ENCODE results near the gene MYBPC3. TPM values are rescaled to one million over a fixed set of nuclear protein-coding genes. Genes with fewer than 3 reads are reported as not detected.

The MYBPC3 gene
- polyA plus RNA-seq, 1 experiment, result not detected

DNA sequence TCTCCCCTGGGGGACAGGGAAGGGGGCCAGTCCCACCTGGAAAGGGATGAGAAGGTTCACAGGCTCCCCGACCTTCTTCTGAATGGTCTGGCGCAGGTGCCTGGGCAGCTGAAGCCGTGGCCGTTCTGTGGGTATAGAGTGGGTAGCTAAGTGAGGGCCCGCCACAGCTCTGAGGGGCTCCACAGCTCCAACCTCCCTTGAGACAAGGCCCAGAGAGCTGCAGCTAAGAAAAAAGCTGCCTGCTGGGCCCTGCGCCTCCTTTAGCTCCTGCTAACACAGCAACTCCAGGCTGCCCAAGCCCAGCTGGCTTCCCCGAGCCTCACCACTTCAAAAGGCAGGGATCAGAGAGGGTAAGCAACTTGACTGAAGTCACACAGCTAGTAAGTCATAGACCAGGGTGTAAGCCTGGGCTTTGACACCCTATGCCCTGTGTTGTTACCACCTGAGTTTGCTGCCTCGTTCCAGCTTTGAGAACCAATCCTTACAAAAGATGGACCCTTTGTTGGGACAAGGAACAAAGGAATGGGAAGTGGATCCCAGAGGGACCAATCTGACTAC, 18.5 kb downstream of the MYBPC3 start:
- DNase-seq (ENCODE audit: low read depth), result no peak
- Histone ChIP-seq H3K36me3 (ENCODE audit: control insufficient read depth, insufficient read depth, low read length) (peaks cover 2% of the 10 kb centered on the region; the same call in 1 of the 2 replicates), H3K4me3 (ENCODE audit: low read depth, low read length) (no peak overlapping the region), H3K27me3 (ENCODE audit: control insufficient read depth, insufficient read depth, low read length) (no peaks in the 10 kb centered on the region)
- no peak for TF ChIP-seq CTCF (IDR thresholded peaks at IDR 0.05; ENCODE audit: insufficient read depth, low read depth, low read length)
- ChIA-PET CTCF (interaction anchor here (1.3 kb wide), 1 partner anchor 21 kb away, joined by 3 read pairs; no protein-coding TSS in a partner anchor), POLR2A (no interaction called here)

- ChIA-PET POLR2A (no interaction called here), CTCF (interaction anchor here (1.3 kb wide), 1 partner anchor 21 kb away, joined by 3 read pairs; no protein-coding TSS in a partner anchor)
- TF ChIP-seq CTCF (IDR thresholded peaks at IDR 0.05; ENCODE audit: insufficient read depth, low read depth, low read length), result no peak
- no peak overlapping the region for H3K4me3 ChIP-seq (ENCODE audit: low read depth, low read length)
- H3K27me3 ChIP-seq (ENCODE audit: control insufficient read depth, insufficient read depth, low read length), result no peaks in the 10 kb centered on the region
- peaks cover 6% of the 10 kb centered on the region for H3K36me3 ChIP-seq (ENCODE audit: control insufficient read depth, insufficient read depth, low read length)
- DNase-seq (ENCODE audit: low read depth), result no peak
Measured at GRCh38 chr11:47333526-47333845, 19.0 kb downstream of the MYBPC3 start.

- POLR2A ChIA-PET, result no interaction called here
- DNase-seq (ENCODE audit: low read depth), result no peak
- no peak overlapping the region for H3K4me3 ChIP-seq (ENCODE audit: low read depth, low read length)
- TF ChIP-seq CTCF (IDR thresholded peaks at IDR 0.05; ENCODE audit: insufficient read depth, low read depth, low read length), result no peak
- no peaks in the 10 kb centered on the region for H3K27me3 ChIP-seq (ENCODE audit: control insufficient read depth, insufficient read depth, low read length)
- CTCF ChIA-PET, result no interaction called here
- peaks cover 8% of the 10 kb centered on the region for H3K36me3 ChIP-seq (ENCODE audit: control insufficient read depth, insufficient read depth, low read length)
Measured at GRCh38 chr11:47332791-47333525, 19.5 kb downstream of the MYBPC3 start.

- Histone ChIP-seq H3K36me3 (ENCODE audit: control insufficient read depth, insufficient read depth, low read length) (peaks cover 8% of the 10 kb centered on the region), H3K27me3 (ENCODE audit: control insufficient read depth, insufficient read depth, low read length) (no peaks in the 10 kb centered on the region), H3K4me3 (ENCODE audit: low read depth, low read length) (no peak overlapping the region)
- ChIA-PET POLR2A (no interaction called here), CTCF (no interaction called here)
- TF ChIP-seq CTCF (IDR thresholded peaks at IDR 0.05; ENCODE audit: insufficient read depth, low read depth, low read length), result no peak
- no peak for DNase-seq (ENCODE audit: low read depth)
Measured at GRCh38 chr11:47332303-47332711, 20.2 kb downstream of the MYBPC3 start.

DNA sequence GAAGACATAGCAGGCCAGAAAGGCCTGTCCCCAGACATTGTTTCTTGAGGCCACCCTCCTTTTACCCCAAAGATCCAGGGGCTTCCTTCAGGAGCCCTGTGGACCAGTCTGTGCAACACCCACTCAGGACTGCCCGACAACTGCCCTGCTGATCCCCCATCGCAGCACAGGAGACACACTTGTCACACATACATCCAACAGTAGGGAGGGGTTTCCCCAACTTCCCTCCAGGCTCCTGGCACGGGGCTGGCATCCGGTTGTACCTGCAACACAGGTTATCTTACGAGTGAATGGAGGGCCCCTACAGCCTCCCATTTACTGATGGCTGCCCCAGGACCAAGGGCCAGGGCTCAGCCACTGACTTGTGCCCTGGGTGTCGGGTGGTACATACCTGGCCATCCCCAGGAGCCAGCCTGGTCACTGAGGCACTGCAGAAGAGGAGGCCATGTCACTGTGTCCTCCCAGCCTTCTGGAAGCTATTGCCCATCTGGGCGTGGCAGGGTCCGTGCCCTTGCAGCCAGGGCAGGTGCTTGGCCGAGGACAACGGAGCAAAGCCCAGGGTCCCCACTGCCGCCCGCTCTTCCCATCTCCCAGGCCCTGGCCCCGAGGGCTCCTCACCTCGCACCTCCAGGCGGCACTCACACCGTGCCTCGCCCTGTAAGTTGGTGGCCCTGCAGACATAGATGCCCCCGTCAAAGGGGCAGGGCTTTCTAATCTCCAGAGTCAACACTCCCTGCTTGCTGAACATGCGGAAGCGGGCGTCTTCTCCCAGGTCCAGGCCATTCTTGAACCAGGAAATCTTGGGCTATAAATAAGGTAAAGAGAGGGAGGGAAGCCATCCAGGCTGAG, 20.8 kb downstream of the MYBPC3 start:
- peaks cover 11% of the 10 kb centered on the region for H3K36me3 ChIP-seq (ENCODE audit: control insufficient read depth, insufficient read depth, low read length)
- TF ChIP-seq CTCF (IDR thresholded peaks at IDR 0.05; ENCODE audit: insufficient read depth, low read depth, low read length), result no peak
- ChIA-PET POLR2A (no interaction called here), CTCF (no interaction called here)
- no peak for DNase-seq (ENCODE audit: low read depth)
- no peaks in the 10 kb centered on the region for H3K27me3 ChIP-seq (ENCODE audit: control insufficient read depth, insufficient read depth, low read length)
- H3K4me3 ChIP-seq (ENCODE audit: low read depth, low read length), result no peak overlapping the region

Data from BJ (cell line).